Upper lobe of left lung (tissue), 6 donors: ENCODE measurements around the gene MVP. TPM values are rescaled to one million over a fixed set of nuclear protein-coding genes. Genes with fewer than 3 reads are reported as not detected.
"Not testable (repeated sequence)": the region's sequence is repeated elsewhere in the genome, so short reads cannot be mapped to it uniquely, and the experiment has no call there.

ENCODE experiments used
- ATAC-seq, 2 donors: fragments of 200-7000 bp; cut with Tn5 transposase; one replicate each; pipeline ENCODE4 v1.9.1; 2022; ENCODE audit warnings: mild to moderate bottlenecking in 2 of 2, moderate library complexity in 2 of 2; ENCODE audit not compliant: low FRiP score in 2 of 2
- DNase-seq, 2 donors: peaks; one replicate each; pipeline ENCODE4 v3.0.0-alpha.2; 2019 to 2020
- H3K27ac ChIP-seq, 4 donors: fragments of 200-600 bp; sonication (generic); one replicate each; pipeline ENCODE4 v1.5.1; 2016 to 2019
- H3K27me3 ChIP-seq, 4 donors: fragments of 200-600 bp; sonication (generic); one replicate each; pipeline ENCODE4 v1.5.1; 2017 to 2019
- H3K36me3 ChIP-seq, 4 donors: fragments of 200-600 bp; sonication (generic); one replicate each; pipeline ENCODE4 v1.5.1; 2016 to 2019
- H3K4me1 ChIP-seq, 4 donors: fragments of 200-600 bp; sonication (generic); one replicate each; pipeline ENCODE4 v1.5.1; 2018 to 2019
- H3K4me3 ChIP-seq, 4 donors: fragments of 200-600 bp; sonication (generic); one replicate each; pipeline ENCODE4 v1.5.1; 2017 to 2019; ENCODE audit warnings: mild to moderate bottlenecking in 2 of 4, moderate library complexity in 1 of 4
- H3K9me3 ChIP-seq, 4 donors: fragments of 200-600 bp; sonication (generic); one replicate each; pipeline ENCODE4 v1.5.1; 2018 to 2019
- CTCF ChIP-seq, 6 experiments: fragments of 450-650 bp in 4 of 6; fragments of 200-600 bp in 2 of 6; sonication (generic) in 2 of 6; IDR thresholded peaks; one replicate each; pipeline ENCODE4 v1.5.1; 2016 to 2019; ENCODE audit warnings: antibody characterized with exemption in 6 of 6
- EP300 ChIP-seq, 4 donors: sonication (generic); formaldehyde crosslinking; IDR thresholded peaks; one replicate each; pipeline ENCODE4 v1.5.1; 2017; ENCODE audit warnings: antibody characterized with exemption in 4 of 4, control low read depth in 2 of 4
- POLR2A ChIP-seq, 4 donors: fragments of 450-650 bp; IDR thresholded peaks; one replicate each; pipeline ENCODE4 v1.5.1; 2016 to 2017; ENCODE audit warnings: antibody characterized with exemption in 4 of 4, mild to moderate bottlenecking in 2 of 4
- POLR2AphosphoS5 ChIP-seq, 2 donors: sonication (generic); formaldehyde crosslinking; IDR thresholded peaks; one replicate each; pipeline ENCODE4 v1.5.1; 2017; ENCODE audit warnings: antibody characterized with exemption in 2 of 2
- WGBS, 2 donors: methylation state at CpG; one replicate each; pipeline ENCODE4 v1.1.5; 2017 to 2018; 5-methylcytosine and 5-hydroxymethylcytosine counted together
- total RNA-seq, 6 donors: library from RNA; depleted of rRNA in 4 of 6; stranded (reverse); fragments of >200 nt in 4 of 6; gene quantifications; one replicate each; pipeline versions ENCODE4 v1.1.0 to v1.2.1, GENCODE V29; 2016 to 2021
- donor health status: DM: no; HTN: no; CAD: no; lungs with moderate emphysema.
- donor health status: DM: no; HTN: yes; CAD: no; lungs with severe emphysema.

The MVP gene
- total RNA-seq, 6 donors from 2014 or later: 260 to 411 (median 312) TPM

DNA sequence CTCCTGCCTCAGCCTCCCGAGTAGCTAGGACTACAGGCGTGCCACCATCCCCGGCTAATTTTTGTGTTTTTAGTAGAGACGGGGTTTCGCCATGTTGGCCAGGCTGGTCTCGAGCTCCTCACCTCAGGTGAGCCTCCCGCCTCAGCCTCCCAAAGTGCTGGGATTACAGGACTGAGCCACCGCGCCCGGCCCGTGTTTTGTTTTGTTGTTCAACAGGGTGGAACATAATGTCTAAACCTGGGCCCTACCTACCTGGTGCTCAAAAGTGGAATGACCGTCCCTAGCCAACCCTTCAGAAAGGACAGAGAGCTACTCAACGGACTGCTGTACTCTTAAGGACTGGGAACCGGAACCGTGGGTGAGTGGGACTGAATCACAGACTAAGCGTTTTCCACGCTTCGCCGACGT lies 30.5 kb upstream of the MVP start:
- 67 to 92% methylated on average over 6 to 20 of the region's 20 CpGs for WGBS, 2 donors
- no peaks in the 10 kb centered on the region for H3K9me3 ChIP-seq
- H3K27ac ChIP-seq: peak overlapping the region; percentile 89 to 93 (median 90)
- peak; percentile 13 to 54 for ATAC-seq
- DNase-seq: peak in 1 of 2 donors; percentile 60
- TF ChIP-seq EP300 (IDR thresholded peaks at IDR 0.05): no peak
- H3K4me1 ChIP-seq: peaks cover 17 to 32% (median 18%) of the 10 kb centered on the region in 4 donors
- H3K36me3 ChIP-seq: no peaks in the 10 kb centered on the region
- peak overlapping the region; percentile 23 to 86 (median 84) for H3K4me3 ChIP-seq
- H3K27me3 ChIP-seq: no peaks in the 10 kb centered on the region

- TF ChIP-seq POLR2A (IDR thresholded peaks at IDR 0.05) (peak in 3 of 4 donors; percentile 28 to 87 (median 78)), CTCF (IDR thresholded peaks at IDR 0.05) (peak; percentile 56 to 94 (median 91)), EP300 (IDR thresholded peaks at IDR 0.05) (no peak), POLR2AphosphoS5 (IDR thresholded peaks at IDR 0.05) (peak; percentile 68 to 93)
- ATAC-seq (peak; percentile 99), DNase-seq (peak; percentile 99 to 100)
- Histone ChIP-seq H3K36me3 (no peaks in the 10 kb centered on the region), H3K27ac (peak within 1 kb of the TSS; percentile 89 to 93 (median 90)), H3K27me3 (no peaks in the 10 kb centered on the region), H3K9me3 (no peaks in the 10 kb centered on the region), H3K4me1 (peaks cover 16 to 26% (median 17%) of the 10 kb centered on the region in 4 donors), H3K4me3 (peak within 1 kb of the TSS; percentile 83 to 89 (median 86))
- 0 to 1% methylated on average over 30 to 58 of the region's 67 CpGs for WGBS, 2 donors
Observed at GRCh38 chr16:29790183-29790948, 29.9 kb upstream of the MVP start, which contains the start of gene KIF22. TSS of gene KIF22 (plus strand) at chr16:29790751. CDS start at chr16:29790760, 9 bp downstream.

DNA sequence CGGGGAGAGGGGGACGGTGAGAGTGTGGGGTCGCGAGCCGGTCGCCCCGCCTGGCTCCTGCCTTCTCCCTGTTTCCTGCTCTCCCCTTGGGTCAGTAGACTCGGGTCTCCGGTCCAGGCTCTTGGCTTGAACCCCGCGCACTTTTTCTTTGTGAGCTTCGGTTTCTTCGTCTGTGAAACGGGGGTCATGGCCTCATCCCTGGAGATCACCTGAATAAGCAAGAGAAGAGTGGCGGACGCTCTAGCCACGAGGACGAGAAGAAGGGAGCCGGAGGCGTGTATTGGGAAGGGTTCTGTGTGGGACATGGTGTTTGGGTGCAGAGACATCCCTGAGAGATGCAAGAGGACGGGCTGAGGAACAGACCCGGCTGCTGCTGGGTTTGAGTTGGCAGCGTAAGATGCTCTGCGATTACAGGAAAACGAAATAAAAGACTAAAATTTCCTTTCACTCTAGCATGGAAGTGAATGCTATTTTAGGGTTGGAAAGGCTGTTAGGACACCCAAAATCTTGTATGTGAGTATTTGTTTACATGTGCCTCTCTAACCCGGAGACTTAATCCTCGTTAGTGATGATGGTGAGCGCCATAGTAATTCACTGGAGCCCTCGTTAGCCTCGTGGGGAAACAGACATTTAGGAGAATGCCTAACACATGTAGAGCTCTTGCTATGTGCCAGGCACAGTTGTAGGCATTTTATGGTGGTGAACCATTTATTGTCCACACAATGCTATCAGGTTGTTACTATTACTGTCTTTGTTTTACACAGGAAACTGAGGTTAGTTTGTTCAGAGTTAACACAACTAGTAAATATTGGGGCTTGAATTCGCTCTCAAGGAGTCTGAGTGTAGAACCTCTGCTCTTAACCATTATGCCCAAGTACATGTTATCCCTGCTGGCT lies 29.1 kb upstream of the MVP start:
- Histone ChIP-seq H3K36me3 (no peaks in the 10 kb centered on the region), H3K27me3 (no peaks in the 10 kb centered on the region), H3K9me3 (no peaks in the 10 kb centered on the region), H3K27ac (peak overlapping the region in 3 of 4 donors; percentile 54 to 90 (median 90)), H3K4me1 (peaks cover 15 to 24% (median 17%) of the 10 kb centered on the region in 4 donors), H3K4me3 (peak overlapping the region; percentile 83 to 89 (median 86))
- no peak for DNase-seq
- TF ChIP-seq POLR2A (IDR thresholded peaks at IDR 0.05): no peak
- no peak for TF ChIP-seq EP300 (IDR thresholded peaks at IDR 0.05)
- no peak for TF ChIP-seq CTCF (IDR thresholded peaks at IDR 0.05)
- no peak for TF ChIP-seq POLR2AphosphoS5 (IDR thresholded peaks at IDR 0.05)
- peak in 1 of 2 donors; percentile 26 for ATAC-seq
- WGBS, 2 donors: 3 to 4% methylated on average over 27 of the region's 31 CpGs

GRCh38 chr16:29791845-29792807 lies 28.1 kb upstream of the MVP start:
- ATAC-seq (no peak), DNase-seq (no peak)
- Histone ChIP-seq H3K27ac (no peak overlapping the region), H3K4me1 (peaks cover 15 to 24% (median 17%) of the 10 kb centered on the region in 4 donors), H3K4me3 (peak overlapping the region in 2 of 4 donors; percentile 83 to 86), H3K9me3 (no peaks in the 10 kb centered on the region), H3K27me3 (no peaks in the 10 kb centered on the region), H3K36me3 (peaks cover 0 to 2% (median under 1%) of the 10 kb centered on the region in 4 donors)
- TF ChIP-seq POLR2A (IDR thresholded peaks at IDR 0.05) (no peak), POLR2AphosphoS5 (IDR thresholded peaks at IDR 0.05) (no peak), CTCF (IDR thresholded peaks at IDR 0.05) (no peak), EP300 (IDR thresholded peaks at IDR 0.05) (no peak)
- WGBS, 2 donors: 69 to 74% methylated on average over 9 of the region's 9 CpGs

DNA sequence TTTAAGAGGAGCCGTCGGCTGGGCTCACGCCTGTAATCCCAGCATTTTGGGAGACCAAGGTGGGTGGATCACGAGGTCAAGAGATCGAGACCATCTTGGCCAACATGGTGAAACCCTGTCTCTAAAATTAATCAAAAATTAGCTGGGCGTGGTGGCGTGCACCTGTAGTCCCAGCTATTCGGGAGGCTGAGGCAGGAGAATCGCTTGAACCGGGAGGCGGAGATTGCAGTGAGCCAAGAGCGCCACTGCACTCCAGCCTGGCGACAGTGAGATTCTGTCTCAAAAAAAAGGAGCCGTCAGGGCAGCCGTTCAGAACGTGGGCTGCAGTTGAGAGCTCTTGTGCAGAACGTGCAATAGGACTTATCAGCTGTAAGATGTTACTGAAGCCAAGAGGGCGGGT lies 27.1 kb upstream of the MVP start:
- H3K36me3 ChIP-seq, DNase-seq, H3K4me3 ChIP-seq, ATAC-seq, H3K27ac ChIP-seq, H3K27me3 ChIP-seq, H3K9me3 ChIP-seq: not testable (repeated sequence)
- peaks cover 15 to 24% (median 17%) of the 10 kb centered on the region in 4 donors for H3K4me1 ChIP-seq
- WGBS, 2 donors: 90% methylated on average over 18 of the region's 18 CpGs
